LoVo (cell line): Measurements from ENCODE around the gene EGFL8.
"Not testable (repeated sequence)": the region's sequence is repeated elsewhere in the genome, so short reads cannot be mapped to it uniquely, and the experiment has no call there.

Experiments used
- DNase-seq: peaks from one replicate; pipeline ENCODE4 v3.0.0-alpha.2; 2016; ENCODE audit warnings: low spot score

The EGFL8 gene

DNA sequence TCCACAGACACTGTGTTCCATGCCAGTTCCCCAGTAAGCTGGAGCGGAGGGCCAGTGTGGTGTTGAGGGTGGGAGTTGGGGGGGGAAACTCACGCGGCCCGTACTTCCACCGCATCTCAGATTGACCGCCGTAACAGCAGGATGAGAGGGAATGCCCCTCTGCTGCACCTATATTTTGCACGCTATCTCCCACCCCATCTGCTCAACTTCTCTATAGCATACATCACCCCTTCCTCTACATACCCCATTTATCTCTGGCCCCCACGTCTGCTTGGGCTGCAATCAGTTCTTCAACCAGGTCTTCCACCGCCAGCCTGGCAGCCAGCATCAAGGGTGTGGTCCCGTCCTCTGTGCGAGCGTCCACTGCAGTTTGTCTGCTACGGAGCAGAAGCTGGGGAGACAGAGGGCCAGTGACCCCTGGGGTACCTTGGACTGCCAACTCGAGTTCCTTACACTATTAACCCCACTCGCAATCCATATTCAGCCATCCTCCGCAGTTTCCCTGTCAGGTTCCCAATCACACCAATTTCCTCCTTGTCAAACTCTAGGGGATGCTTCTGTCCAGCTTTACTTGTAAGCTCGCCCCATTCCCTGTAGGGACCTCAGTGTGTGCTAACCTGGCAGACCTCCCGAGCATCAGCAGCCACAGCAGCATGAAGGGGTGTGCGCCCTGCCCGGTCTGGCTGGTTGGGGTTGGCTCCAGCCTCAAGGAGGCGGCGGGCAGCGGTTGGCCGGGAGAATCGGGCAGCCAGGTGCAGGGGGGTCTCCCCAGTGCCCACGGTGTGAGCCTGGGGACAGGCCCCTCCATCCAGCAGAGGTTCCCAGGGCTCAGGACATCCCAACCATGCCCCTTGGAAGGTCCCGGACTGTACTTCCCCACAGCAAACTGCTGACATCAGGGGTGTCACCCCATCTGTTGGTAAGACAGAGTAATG, 32.6 kb downstream of the EGFL8 start:
- no peak for DNase-seq

DNA sequence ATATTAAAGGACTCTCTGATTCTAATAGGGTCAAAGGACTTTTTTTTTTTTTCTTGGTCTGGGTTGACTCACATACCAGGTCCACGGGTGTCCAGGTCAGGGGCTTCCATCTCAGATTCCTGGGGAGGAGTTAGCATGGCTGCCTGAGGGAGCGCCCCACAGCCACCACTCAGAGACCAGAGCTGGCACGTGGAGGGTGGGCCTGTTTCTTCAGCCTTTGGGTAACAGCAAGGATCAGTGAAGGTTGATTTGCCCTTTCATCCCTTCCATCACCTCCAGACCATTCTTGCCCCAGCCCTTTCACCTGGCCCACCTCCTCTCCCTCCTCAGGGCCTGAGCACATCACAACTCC, 33.9 kb downstream of the EGFL8 start:
- no peak for DNase-seq

DNA sequence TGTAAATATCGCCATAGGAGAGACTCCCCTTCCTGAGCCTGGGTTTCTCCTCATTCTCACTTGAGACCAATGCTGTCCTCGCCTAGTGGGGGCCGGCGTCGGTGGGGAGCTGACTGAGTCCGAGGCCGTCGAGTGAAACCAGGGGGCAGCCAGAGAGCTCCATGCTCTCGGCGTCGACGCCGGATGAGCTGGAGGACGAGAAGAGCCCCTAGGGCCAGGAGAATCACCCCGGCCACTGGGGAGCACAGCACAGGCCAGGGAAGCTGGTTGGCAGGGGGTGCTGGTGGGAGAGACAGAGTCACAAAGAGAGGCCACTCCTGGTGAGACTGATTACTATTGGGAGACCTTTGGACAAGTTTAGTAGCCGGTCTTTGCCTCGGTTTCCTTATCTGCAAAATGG, 34.5 kb downstream of the EGFL8 start:
- no peak for DNase-seq

DNA sequence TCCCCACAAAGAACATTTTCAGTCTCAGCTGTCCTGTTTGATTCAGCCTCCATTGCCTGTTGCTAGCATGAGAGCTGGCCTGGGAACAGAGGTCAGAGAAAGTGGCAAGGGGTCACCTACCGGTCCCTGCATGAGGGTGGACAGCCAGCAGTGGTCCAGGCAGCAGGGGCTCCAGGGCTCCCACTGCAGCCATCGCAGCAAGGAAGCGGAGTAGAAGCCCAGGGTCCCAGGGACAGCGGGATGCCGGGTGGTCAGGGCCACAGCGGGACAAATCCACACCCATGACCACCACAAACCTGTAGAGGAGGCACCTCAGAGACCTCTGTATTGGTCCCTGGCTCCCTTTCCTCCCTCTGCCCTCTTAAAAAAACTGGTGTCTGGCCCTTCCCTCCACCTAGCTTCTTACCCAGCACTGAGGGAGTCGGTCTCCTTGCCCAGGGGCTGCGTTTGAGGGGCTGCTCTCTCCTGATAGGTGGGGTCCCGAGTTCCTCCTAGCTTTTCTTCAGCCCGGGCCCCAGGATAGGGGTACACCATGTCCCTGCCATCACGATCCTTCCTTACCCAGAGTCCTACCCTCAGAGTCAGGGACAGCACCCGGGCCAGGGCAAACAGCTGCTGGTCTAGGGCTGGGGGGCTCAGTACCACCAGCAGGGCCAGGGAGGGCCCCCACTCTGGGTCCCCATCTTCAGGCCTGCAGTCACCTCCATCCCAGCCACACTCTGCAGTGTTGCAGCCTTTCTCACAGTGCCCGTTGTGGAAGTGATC, 36.5 kb downstream of the EGFL8 start:
- no peak for DNase-seq

DNA sequence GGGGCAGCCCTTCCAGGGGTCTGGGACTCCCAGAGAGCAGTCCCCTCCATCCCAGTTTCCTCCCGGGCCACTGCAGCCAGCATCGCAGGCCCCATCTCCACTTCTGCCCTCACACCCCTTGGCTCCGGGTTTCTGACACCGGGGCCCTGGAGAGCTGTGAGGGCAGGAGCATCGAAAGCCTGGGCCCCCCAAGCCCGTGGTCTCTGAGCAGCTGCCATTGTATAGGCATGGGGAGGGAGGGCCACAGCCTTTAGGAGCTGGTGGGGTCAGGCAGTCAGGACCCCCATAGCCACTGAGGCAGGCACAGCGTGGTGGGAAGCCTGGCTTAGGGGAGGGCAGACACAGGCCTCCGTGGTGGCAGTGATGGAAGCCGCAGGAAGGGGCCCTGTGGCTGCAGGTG, 37.8 kb downstream of the EGFL8 start:
- no peak for DNase-seq

DNA sequence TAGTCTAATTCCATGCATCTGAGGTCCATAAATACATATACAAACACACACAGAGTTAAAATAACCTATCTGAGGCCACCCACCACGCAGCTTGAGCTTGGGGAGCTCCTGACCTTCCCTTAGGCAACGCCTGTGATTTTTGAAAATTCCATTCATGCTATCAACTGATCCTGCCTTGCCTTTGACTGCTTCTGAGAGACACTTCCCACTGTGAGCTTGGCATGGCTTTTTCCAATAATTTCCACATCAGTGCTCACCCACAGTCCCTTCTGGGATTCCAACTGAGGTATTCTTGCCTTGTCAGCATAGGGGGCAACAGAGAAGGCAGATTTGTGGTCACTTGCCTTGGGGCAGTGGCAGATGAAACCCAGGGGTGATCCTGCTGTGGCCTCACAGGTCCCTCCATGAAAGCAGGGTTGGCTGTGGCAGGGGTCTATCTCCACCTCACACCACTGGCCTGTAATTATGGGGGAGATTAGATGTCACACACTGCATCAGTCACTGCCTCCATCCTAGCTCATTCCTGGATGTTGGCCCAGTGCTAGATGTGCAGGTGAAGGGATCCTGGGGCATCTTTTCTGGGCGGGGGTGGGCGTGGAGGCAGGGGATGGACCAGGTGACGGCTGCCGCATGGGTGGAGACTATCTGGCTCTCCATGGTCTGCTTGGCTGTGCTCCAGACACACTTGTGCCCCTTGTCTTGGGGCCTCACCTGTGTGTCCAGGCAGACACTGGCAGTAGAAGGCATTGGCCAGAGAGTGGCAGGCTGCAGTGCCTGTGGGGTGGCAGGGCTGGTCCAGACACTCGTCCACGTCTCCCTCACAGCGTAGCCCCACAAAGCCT, 39.3 kb downstream of the EGFL8 start:
- no peak for DNase-seq

DNA sequence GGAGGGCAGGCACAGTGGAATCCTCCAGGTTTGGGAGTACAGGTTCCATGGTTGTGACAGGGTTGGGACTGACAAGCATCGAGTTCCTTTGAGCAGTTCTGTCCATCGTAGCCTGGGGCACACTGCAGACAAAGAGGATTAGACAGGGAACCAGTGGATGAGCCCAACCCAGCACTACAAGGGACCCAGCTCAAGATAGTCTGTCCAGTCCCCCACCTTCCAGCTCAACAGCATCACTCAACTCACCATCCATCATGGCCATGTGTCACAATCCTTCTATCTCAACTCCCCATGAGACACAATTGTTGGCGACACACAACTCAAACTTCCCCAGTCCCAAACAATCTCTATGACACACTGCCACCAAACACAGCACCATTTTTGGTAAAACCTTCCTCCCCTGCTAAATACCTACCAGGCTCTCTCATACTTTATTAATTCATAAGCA, 39.9 kb downstream of the EGFL8 start:
- no peak for DNase-seq

DNA sequence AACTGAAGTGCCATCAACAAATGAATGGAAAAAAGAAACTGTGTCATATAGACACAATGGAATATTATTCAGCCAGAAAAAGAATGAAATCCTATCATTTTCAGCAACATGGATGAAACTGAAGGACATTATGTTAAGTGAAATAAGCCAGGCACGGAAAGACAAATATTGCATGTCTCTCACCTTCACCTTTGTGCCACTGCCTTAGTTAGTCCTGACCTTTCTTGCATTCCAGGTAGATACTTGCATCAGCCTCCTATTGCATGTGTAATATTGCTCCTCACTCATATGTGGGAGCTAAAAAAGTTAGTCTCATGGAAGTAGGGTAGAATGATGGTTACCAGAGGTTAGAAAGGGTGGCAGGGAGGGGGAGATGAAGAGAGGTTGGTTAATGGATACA, 44.6 kb downstream of the EGFL8 start:
- no peak for DNase-seq

DNA sequence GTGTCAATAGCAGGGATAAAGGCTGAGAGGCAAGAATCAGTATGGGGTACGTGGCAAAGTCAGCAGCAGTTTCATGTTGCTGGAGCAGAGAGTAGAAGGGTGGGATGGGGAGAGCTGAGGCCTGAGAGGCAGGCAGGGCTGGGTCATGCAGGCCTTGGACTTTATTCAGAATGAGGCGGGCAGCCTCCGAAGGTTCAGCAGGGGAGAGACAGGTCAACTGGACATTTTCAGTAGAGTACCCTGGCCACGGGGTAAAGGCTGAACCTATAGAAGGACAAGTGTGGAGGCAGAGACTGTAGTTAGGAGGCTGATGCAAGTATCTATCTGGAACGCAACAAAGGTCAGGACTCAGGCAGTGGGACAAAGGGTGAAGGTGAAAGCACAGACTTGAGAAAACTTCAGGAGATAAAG, 45.8 kb downstream of the EGFL8 start:
- no peak for DNase-seq

DNA sequence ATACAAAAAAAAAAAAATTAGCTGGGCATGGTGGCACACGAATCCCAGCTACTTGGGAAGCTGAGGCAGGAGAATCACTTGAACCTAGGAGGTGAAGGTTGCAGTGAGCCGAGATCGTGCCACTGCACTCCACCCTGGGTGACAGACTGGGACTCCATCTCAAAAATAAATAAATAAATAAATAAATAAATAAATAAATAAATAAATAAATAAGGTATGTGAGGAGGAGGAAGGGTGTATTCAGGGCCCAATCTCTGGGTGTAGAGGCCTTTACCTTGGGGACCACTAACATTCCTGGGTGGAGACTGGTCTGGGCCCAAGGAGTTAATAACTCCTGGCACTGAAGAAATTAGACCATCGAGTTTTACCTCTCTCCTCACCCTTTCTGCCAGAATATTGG, 47.0 kb downstream of the EGFL8 start:
- DNase-seq: not testable (repeated sequence)

DNA sequence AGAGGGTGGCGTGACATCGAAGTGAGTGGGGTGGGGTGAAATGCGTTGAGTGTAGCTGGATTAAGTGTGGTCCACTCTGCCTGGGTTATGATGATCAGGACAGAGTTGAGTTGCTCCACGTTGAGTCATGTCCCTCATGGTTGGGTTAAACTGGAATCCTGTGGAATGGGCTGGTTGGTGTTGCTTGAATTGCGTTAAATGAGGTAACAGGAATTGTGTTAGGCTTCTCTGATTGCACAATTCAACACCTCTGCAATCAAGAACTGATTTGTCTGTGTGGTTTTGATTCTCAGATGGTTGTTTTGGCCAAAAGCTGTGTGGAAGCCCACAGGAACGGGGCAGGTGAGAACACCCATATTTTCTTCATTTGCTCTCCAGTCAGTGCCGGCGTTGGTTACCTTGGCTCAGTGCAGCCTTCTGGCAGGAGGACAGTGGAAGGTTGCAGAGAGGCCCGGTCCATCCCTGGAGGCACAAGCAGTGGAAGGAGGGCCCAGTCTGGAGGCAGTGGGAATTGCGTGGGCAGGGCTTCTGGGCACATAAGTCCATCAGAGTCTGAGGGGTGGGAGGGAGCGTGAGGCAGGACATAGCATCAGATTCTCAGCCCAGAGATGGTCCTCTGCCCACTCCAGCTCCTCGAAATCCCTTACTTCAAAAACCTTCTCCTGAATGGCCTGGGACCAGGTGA, 47.8 kb downstream of the EGFL8 start:
- DNase-seq: no peak

DNA sequence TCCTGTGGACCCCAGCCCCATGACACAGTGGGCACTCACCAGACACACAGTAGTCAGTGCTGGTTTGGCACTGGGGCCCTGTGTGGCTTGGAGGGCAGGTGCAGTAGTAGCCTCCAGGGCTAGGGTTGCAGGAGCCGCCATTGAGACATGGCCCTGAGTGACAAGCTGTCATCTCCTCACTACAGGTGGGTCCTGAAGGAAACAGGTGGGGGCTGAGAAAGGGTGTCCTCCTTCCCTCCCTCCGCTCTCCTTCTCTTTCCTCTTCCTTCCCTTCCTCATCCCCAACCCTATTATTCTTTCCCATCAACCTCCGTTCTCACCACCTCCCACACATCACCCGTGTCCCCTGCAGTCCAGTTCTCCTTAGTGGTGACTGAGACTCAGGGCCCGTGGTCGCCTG, 49.3 kb downstream of the EGFL8 start:
- DNase-seq: no peak

DNA sequence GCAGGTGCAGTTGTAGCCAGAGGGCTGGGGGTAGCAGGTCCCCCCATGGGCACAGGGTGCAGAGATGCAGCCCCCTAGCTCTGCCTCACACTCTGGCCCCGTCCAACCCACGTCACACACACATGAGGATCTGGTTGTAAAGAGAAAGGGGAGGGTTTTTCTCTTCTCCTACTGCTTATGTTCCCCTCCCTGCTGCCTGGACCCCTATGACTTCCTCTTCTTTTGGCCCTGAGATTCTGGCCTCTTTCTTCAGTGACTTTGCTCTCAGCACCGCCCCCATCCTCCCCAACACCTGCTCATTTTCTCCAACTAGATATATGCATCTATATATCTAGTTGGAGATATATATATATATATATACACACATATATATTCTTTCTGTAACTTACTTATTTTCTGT, 49.7 kb downstream of the EGFL8 start:
- DNase-seq: no peak

DNA sequence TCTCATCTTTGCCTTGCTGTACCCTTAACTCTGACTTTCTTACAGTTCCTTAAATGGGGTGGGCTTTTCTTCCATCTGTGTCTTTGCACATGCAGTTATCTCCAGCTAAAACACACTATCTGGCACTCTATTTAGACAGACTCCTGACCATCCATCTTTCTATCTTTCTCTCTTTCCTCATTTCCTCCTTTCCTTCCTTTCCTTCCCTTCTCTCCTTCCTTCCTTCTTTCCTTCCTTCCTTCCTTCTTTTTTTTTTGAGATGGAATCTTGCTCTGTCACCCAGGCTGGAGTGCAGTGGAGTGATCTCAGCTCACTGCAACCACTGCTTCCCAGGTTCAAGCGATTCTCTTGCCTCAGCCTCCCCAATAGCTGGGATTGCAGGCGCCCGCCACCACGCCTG, 51.2 kb downstream of the EGFL8 start:
- DNase-seq: no peak

DNA sequence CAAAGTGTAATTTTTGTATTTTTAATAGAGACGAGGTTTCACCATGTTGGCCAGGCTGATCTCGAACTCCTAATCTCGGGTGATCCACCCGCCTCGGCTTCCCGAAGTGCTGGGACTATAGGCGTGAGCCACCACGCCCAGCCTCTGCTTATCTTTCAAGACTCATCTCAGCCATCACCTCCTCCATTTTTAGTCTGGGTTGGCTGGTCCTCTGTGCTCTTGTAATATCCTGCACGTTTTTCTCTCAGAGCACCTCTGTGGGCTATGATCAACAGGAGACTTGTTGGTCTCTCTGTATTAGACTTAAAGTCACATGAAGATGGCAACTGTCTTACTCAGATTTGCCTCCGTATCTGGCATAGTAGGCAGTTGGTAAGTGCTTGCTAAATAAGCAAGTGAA, 51.9 kb downstream of the EGFL8 start:
- DNase-seq: no peak

DNA sequence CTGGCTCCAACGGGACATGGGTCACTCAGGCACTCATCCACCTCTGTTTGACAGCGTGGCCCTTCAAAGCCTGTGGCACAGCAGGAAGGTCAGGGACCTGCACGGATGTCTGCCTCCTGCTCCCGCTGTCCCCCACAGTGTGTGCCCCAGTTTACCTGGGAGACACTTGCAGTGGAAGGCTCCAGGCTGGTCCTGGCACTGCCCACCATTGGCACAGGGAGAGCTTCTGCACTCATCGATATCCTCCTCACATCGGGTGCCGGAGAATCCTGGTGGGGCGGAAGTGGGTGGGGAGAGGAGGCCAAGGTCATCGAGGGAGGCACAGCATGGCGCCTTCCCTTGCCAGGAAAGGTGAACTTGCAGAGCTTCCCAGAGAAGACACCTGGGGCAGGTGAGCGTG, 52.6 kb downstream of the EGFL8 start:
- DNase-seq: no peak
